Uterus (tissue), 4 donors: ENCODE measurements around the gene PEDS1. TPM values are rescaled to one million over a fixed set of nuclear protein-coding genes. Genes with fewer than 3 reads are reported as not detected.

Source experiments
- DNase-seq, 2 donors: peaks; one replicate each; pipeline ENCODE4 v3.0.0-alpha.2; 2019 to 2020
- H3K27ac ChIP-seq, 2 donors: fragments of 200-600 bp; sonication (generic); 1 replicate in 1 of 2; 2 replicates in 1 of 2; pipeline ENCODE4 v1.5.1; 2016 to 2018
- H3K27me3 ChIP-seq, 2 donors: fragments of 200-600 bp; sonication (generic); one replicate each; pipeline ENCODE4 v1.5.1; 2018 to 2019; ENCODE audit warnings: control low read depth in 1 of 2
- H3K36me3 ChIP-seq, 2 donors: fragments of 200-600 bp; sonication (generic); one replicate each; pipeline ENCODE4 v1.5.1; 2019; ENCODE audit warnings: control low read depth in 1 of 2
- H3K4me1 ChIP-seq, 2 donors: fragments of 200-600 bp; sonication (generic); one replicate each; pipeline ENCODE4 v1.5.1; 2018 to 2019; ENCODE audit warnings: control low read depth in 1 of 2
- H3K4me3 ChIP-seq, 2 donors: fragments of 200-600 bp; sonication (generic); 1 replicate in 1 of 2; 2 replicates in 1 of 2; pipeline ENCODE4 v1.5.1; 2018 to 2019; ENCODE audit warnings: mild to moderate bottlenecking in 1 of 2
- H3K9me3 ChIP-seq, 2 donors: fragments of 200-600 bp; sonication (generic); one replicate each; pipeline ENCODE4 v1.5.1; 2019; ENCODE audit warnings: control low read depth in 1 of 2
- CTCF ChIP-seq, 4 experiments: fragments of 200-600 bp in 2 of 4; fragments of 450-650 bp in 2 of 4; sonication (generic) in 2 of 4; IDR thresholded peaks; one replicate each; pipeline ENCODE4 v1.5.1; 2016 to 2019; ENCODE audit warnings: antibody characterized with exemption in 4 of 4, mild to moderate bottlenecking in 2 of 4, moderate library complexity in 1 of 4
- POLR2A ChIP-seq, 2 donors: fragments of 450-650 bp; IDR thresholded peaks; one replicate each; pipeline ENCODE4 v1.6.1; 2016; ENCODE audit warnings: antibody characterized with exemption in 2 of 2, mild to moderate bottlenecking in 1 of 2, moderate library complexity in 1 of 2
- intact Hi-C: fragments of 100-400 bp; cut with DNase I; formaldehyde crosslinking; loops from one replicate; pipeline ENCODE4 v1.15.1; 2023; ENCODE audit warnings: low total_unique reads
- total RNA-seq, 4 donors: library from RNA; depleted of rRNA in 3 of 4; stranded (reverse); fragments of >200 nt in 3 of 4; gene quantifications; one replicate each; pipeline versions ENCODE4 v1.1.0 to v1.2.4, GENCODE V29; 2014 to 2023
- donor health status: DM: yes; HTN: yes; CAD: no.

PEDS1 gene
- total RNA-seq, 4 donors from 2014 or later: 1.5 to 19.8 (median 6.1) TPM

GRCh38 chr20:50187403-50188051, 34.0 kb upstream of the PEDS1 start:
- no peaks in the 10 kb centered on the region for H3K36me3 ChIP-seq
- TF ChIP-seq POLR2A (IDR thresholded peaks at IDR 0.05) (no peak), CTCF (IDR thresholded peaks at IDR 0.05) (no peak)
- intact Hi-C loops: loop anchor here (5.0 kb wide), 2 partner anchors 275 to 390 kb away; no protein-coding TSS in a partner anchor
- peaks cover 0 to 4% of the 10 kb centered on the region in 2 donors for H3K4me1 ChIP-seq
- no peak overlapping the region for H3K4me3 ChIP-seq
- peak; percentile 59 to 77 for DNase-seq
- H3K9me3 ChIP-seq: no peaks in the 10 kb centered on the region
- H3K27ac ChIP-seq: peak overlapping the region; percentile 50 to 100
- H3K27me3 ChIP-seq: no peaks in the 10 kb centered on the region

GRCh38 chr20:50186987-50187402, 33.5 kb upstream of the PEDS1 start:
- Histone ChIP-seq H3K36me3 (no peaks in the 10 kb centered on the region), H3K27me3 (no peaks in the 10 kb centered on the region), H3K27ac (peak overlapping the region; percentile 50 to 100), H3K4me3 (no peak overlapping the region), H3K9me3 (no peaks in the 10 kb centered on the region), H3K4me1 (peaks cover 0 to 4% of the 10 kb centered on the region in 2 donors)
- TF ChIP-seq CTCF (IDR thresholded peaks at IDR 0.05) (no peak), POLR2A (IDR thresholded peaks at IDR 0.05) (no peak)
- DNase-seq: peak in 1 of 2 donors; percentile 57
- intact Hi-C loops: loop anchor here (5.0 kb wide), 2 partner anchors 275 to 390 kb away; no protein-coding TSS in a partner anchor

GRCh38 chr20:50186151-50186885, 32.8 kb upstream of the PEDS1 start:
- Histone ChIP-seq H3K36me3 (no peaks in the 10 kb centered on the region), H3K4me3 (no peak overlapping the region), H3K27me3 (no peaks in the 10 kb centered on the region), H3K9me3 (no peaks in the 10 kb centered on the region), H3K27ac (peak overlapping the region; percentile 50 to 100), H3K4me1 (peaks cover 0 to 4% of the 10 kb centered on the region in 2 donors)
- peak; percentile 98 to 99 (median 99) for TF ChIP-seq CTCF (IDR thresholded peaks at IDR 0.05)
- TF ChIP-seq POLR2A (IDR thresholded peaks at IDR 0.05): no peak
- intact Hi-C loops: loop anchor here (5.0 kb wide), 2 partner anchors 276 to 391 kb away; no protein-coding TSS in a partner anchor
- DNase-seq: peak; percentile 94 to 98

- DNase-seq: no peak
- peaks cover 0 to 4% of the 10 kb centered on the region in 2 donors for H3K4me1 ChIP-seq
- no peak overlapping the region for H3K4me3 ChIP-seq
- no peak overlapping the region for H3K27ac ChIP-seq
- H3K9me3 ChIP-seq: no peaks in the 10 kb centered on the region
- no peaks in the 10 kb centered on the region for H3K36me3 ChIP-seq
- TF ChIP-seq CTCF (IDR thresholded peaks at IDR 0.05): no peak
- TF ChIP-seq POLR2A (IDR thresholded peaks at IDR 0.05): no peak
- intact Hi-C loops: loop anchor here (5.0 kb wide), 2 partner anchors 277 to 392 kb away; no protein-coding TSS in a partner anchor
- no peaks in the 10 kb centered on the region for H3K27me3 ChIP-seq
Measured at GRCh38 chr20:50185426-50185825, 31.9 kb upstream of the PEDS1 start.

- Histone ChIP-seq H3K4me1 (no peaks in the 10 kb centered on the region), H3K36me3 (no peaks in the 10 kb centered on the region), H3K27me3 (no peaks in the 10 kb centered on the region), H3K4me3 (no peak overlapping the region), H3K9me3 (no peaks in the 10 kb centered on the region), H3K27ac (no peak overlapping the region)
- intact Hi-C loops: no loop called here
- no peak for DNase-seq
- no peak for TF ChIP-seq POLR2A (IDR thresholded peaks at IDR 0.05)
- TF ChIP-seq CTCF (IDR thresholded peaks at IDR 0.05): no peak
Measured at GRCh38 chr20:50182346-50182745, 28.8 kb upstream of the PEDS1 start.
